ENCODE results near the gene EPS8.

EPS8 gene

DNA sequence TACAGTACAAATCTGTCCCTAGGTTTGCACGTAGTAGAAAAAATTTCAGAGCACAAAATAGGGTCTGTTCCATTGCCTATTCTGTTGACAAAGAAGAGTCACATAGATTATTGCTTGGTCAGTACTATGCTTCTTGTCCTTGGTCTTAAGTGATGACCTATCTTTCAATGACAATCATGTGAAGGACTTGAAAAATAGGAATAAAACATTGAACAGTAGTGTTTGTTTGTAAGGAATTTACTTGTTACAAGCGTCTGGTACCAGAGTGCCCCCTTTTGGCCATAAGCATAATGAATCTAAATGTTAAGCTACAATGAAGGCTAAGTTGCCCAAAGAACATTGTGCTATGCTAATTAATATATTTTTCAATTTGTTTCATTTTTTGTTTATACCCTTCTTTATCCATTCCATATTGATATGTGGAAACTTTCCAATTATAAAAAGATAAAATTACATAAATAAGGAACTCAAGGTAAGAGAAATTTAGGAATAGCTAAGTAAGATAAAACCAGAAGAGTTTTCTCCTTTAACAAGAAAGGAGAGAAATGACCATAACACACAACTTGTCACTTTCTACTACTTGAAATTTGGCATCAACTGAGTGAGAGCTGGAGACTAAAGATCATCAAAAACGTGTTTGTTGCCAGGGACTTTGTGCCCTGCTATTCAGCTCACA is 204.7 kb downstream of the EPS8 start:
- Histone ChIP-seq H3K9ac (ENCODE audit: low read length) (no peak overlapping the region), H2BK5ac (ENCODE audit: low read depth, low read length, poor library complexity, severe bottlenecking) (no peak overlapping the region), H3K14ac (ENCODE audit: low read length in 2 of 2) (no peak overlapping the region), H2AFZ (ENCODE audit: low read depth, low read length) (no peak overlapping the region), H3K4ac (ENCODE audit: low read depth in 1 of 2, low read length in 2 of 2) (no peak overlapping the region), H3K27me3 (ENCODE audit: control insufficient read depth in 1 of 2, insufficient read depth in 1 of 2, low read length in 2 of 2) (no peaks in the 10 kb centered on the region), H3K9me3 (ENCODE audit: control insufficient read depth, low read length) (no peaks in the 10 kb centered on the region), H2AK5ac (ENCODE audit: low read length, severe bottlenecking) (peak overlapping the region; percentile 75), H3K4me3 (ENCODE audit: insufficient read depth in 1 of 2, low read depth in 1 of 2, low read length in 2 of 2) (no peak overlapping the region), H2BK120ac (ENCODE audit: low read depth, low read length) (no peak overlapping the region), H3K18ac (ENCODE audit: low read depth in 1 of 2, low read length in 2 of 2) (no peak overlapping the region), H3K4me1 (ENCODE audit: control insufficient read depth, insufficient read depth, low read depth, low read length) (no peaks in the 10 kb centered on the region), H2BK12ac (ENCODE audit: low read length in 2 of 2) (no peak overlapping the region), H4K8ac (ENCODE audit: low read length) (no peak overlapping the region), H4K91ac (ENCODE audit: low read length) (no peak overlapping the region), H3K79me1 (replicated peaks; ENCODE audit: low read length, poor library complexity, severe bottlenecking) (no peaks in the 10 kb centered on the region), H3K4me2 (ENCODE audit: low read length, poor library complexity, severe bottlenecking) (no peak overlapping the region), H3K36me3 (ENCODE audit: control insufficient read depth in 1 of 2, insufficient read depth in 2 of 2, low read depth in 1 of 2, low read length in 2 of 2) (no peaks in the 10 kb centered on the region), H3K27ac (ENCODE audit: low read length, poor library complexity, severe bottlenecking) (no peak overlapping the region), H3K23ac (ENCODE audit: low read length in 2 of 2) (no peak overlapping the region), H2BK15ac (ENCODE audit: low read depth, poor library complexity, severe bottlenecking) (no peak overlapping the region)
- 0% methylated on average over 2 of the region's 3 CpGs for WGBS
- peak; percentile 70 for DNase-seq

DNA sequence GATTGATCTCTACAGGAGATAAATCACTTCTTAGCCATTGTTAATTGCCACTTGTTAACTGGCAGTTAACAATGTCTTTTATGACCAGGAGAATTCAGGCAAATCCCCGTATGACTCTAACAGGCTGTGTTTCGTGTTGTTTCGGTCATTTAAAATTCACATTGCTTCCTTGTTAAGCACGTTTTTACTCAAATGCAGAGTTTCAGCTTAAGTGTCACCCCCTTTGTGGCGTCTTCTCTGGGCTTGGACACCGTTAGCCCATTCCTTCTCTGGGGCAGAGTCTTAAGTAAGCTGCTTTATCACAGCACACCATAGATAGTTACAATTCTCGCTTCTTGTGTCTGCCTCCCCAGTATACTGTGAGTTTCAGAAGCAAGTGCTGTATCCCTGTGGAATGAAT is 205.4 kb downstream of the EPS8 start:
- H3K4me3 ChIP-seq (ENCODE audit: insufficient read depth in 1 of 2, low read depth in 1 of 2, low read length in 2 of 2): no peak overlapping the region
- no peak overlapping the region for H3K23ac ChIP-seq (ENCODE audit: low read length in 2 of 2)
- H2BK5ac ChIP-seq (ENCODE audit: low read depth, low read length, poor library complexity, severe bottlenecking): no peak overlapping the region
- H3K4me1 ChIP-seq (ENCODE audit: control insufficient read depth, insufficient read depth, low read depth, low read length): no peaks in the 10 kb centered on the region
- no peak overlapping the region for H3K18ac ChIP-seq (ENCODE audit: low read depth in 1 of 2, low read length in 2 of 2)
- H2BK12ac ChIP-seq (ENCODE audit: low read length in 2 of 2): peak overlapping the region in 1 of 2 experiments; percentile 18
- DNase-seq: no peak
- no peak overlapping the region for H4K8ac ChIP-seq (ENCODE audit: low read length)
- no peak overlapping the region for H3K9ac ChIP-seq (ENCODE audit: low read length)
- H3K4me2 ChIP-seq (ENCODE audit: low read length, poor library complexity, severe bottlenecking): no peak overlapping the region
- no peak overlapping the region for H2AK5ac ChIP-seq (ENCODE audit: low read length, severe bottlenecking)
- 59% methylated on average over 6 of the region's 7 CpGs for WGBS
- H2BK120ac ChIP-seq (ENCODE audit: low read depth, low read length): no peak overlapping the region
- H4K91ac ChIP-seq (ENCODE audit: low read length): no peak overlapping the region
- H3K36me3 ChIP-seq (ENCODE audit: control insufficient read depth in 1 of 2, insufficient read depth in 2 of 2, low read depth in 1 of 2, low read length in 2 of 2): no peaks in the 10 kb centered on the region
- no peaks in the 10 kb centered on the region for H3K9me3 ChIP-seq (ENCODE audit: control insufficient read depth, low read length)
- H3K27me3 ChIP-seq (ENCODE audit: control insufficient read depth in 1 of 2, insufficient read depth in 1 of 2, low read length in 2 of 2): no peaks in the 10 kb centered on the region
- no peak overlapping the region for H3K14ac ChIP-seq (ENCODE audit: low read length in 2 of 2)
- no peak overlapping the region for H3K27ac ChIP-seq (ENCODE audit: low read length, poor library complexity, severe bottlenecking)
- no peak overlapping the region for H2BK15ac ChIP-seq (ENCODE audit: low read depth, poor library complexity, severe bottlenecking)
- no peak overlapping the region for H3K4ac ChIP-seq (ENCODE audit: low read depth in 1 of 2, low read length in 2 of 2)
- H3K79me1 ChIP-seq (replicated peaks; ENCODE audit: low read length, poor library complexity, severe bottlenecking): no peaks in the 10 kb centered on the region
- no peak overlapping the region for H2AFZ ChIP-seq (ENCODE audit: low read depth, low read length)

DNA sequence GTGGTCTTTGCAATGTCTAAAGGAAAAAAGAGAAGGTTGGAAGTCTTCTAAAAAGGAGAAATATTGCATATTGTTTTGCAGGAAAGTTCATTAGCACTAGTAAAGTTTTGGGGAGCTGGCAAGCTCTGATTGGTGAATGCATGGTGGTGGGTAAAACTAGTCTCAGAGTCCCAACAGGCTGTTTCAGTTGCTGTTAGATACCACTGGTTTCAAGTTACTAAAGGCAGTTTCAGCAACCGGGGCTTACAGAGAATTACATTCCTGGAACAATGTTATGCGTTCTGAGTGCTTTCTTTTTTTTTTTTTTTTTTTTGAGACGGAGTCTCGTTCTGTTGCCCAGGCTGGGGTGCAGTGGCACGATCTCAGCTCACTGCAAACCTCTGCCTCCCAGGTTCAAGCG is 208.2 kb downstream of the EPS8 start:
- no peak overlapping the region for H3K9ac ChIP-seq (ENCODE audit: low read length)
- no peak overlapping the region for H3K14ac ChIP-seq (ENCODE audit: low read length in 2 of 2)
- H3K36me3 ChIP-seq (ENCODE audit: control insufficient read depth in 1 of 2, insufficient read depth in 2 of 2, low read depth in 1 of 2, low read length in 2 of 2): no peaks in the 10 kb centered on the region
- no peak overlapping the region for H3K18ac ChIP-seq (ENCODE audit: low read depth in 1 of 2, low read length in 2 of 2)
- no peaks in the 10 kb centered on the region for H3K79me1 ChIP-seq (replicated peaks; ENCODE audit: low read length, poor library complexity, severe bottlenecking)
- no peak overlapping the region for H4K8ac ChIP-seq (ENCODE audit: low read length)
- H3K27me3 ChIP-seq (ENCODE audit: control insufficient read depth in 1 of 2, insufficient read depth in 1 of 2, low read length in 2 of 2): no peaks in the 10 kb centered on the region
- H2AK5ac ChIP-seq (ENCODE audit: low read length, severe bottlenecking): no peak overlapping the region
- H3K4me1 ChIP-seq (ENCODE audit: control insufficient read depth, insufficient read depth, low read depth, low read length): no peaks in the 10 kb centered on the region
- H2BK15ac ChIP-seq (ENCODE audit: low read depth, poor library complexity, severe bottlenecking): no peak overlapping the region
- H3K27ac ChIP-seq (ENCODE audit: low read length, poor library complexity, severe bottlenecking): no peak overlapping the region
- WGBS: 88% methylated on average over 6 of the region's 6 CpGs
- no peak overlapping the region for H2AFZ ChIP-seq (ENCODE audit: low read depth, low read length)
- no peak overlapping the region for H3K23ac ChIP-seq (ENCODE audit: low read length in 2 of 2)
- H3K9me3 ChIP-seq (ENCODE audit: control insufficient read depth, low read length): no peaks in the 10 kb centered on the region
- H3K4me2 ChIP-seq (ENCODE audit: low read length, poor library complexity, severe bottlenecking): no peak overlapping the region
- no peak overlapping the region for H3K4me3 ChIP-seq (ENCODE audit: insufficient read depth in 1 of 2, low read depth in 1 of 2, low read length in 2 of 2)
- no peak for DNase-seq
- no peak overlapping the region for H3K4ac ChIP-seq (ENCODE audit: low read depth in 1 of 2, low read length in 2 of 2)
- no peak overlapping the region for H4K91ac ChIP-seq (ENCODE audit: low read length)
- no peak overlapping the region for H2BK5ac ChIP-seq (ENCODE audit: low read depth, low read length, poor library complexity, severe bottlenecking)
- no peak overlapping the region for H2BK120ac ChIP-seq (ENCODE audit: low read depth, low read length)
- no peak overlapping the region for H2BK12ac ChIP-seq (ENCODE audit: low read length in 2 of 2)

DNA sequence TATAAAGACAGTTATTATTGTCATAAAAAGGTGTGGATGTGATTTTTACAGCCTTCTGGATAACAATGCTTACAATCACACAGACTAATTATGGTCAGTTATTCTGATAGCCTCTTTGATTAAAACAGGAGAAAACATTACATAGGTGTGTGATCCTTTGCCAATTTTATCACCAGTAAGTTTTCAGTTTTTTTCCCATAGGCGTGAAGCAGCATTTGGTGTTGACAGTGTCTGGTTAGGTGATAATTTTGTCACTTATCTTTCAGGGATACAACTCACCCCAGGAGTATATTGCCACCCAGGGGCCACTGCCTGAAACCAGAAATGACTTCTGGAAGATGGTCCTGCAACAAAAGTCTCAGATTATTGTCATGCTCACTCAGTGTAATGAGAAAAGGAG is 208.8 kb downstream of the EPS8 start:
- no peak overlapping the region for H4K91ac ChIP-seq (ENCODE audit: low read length)
- H2BK5ac ChIP-seq (ENCODE audit: low read depth, low read length, poor library complexity, severe bottlenecking): no peak overlapping the region
- H2BK15ac ChIP-seq (ENCODE audit: low read depth, poor library complexity, severe bottlenecking): no peak overlapping the region
- no peaks in the 10 kb centered on the region for H3K9me3 ChIP-seq (ENCODE audit: control insufficient read depth, low read length)
- H3K36me3 ChIP-seq (ENCODE audit: control insufficient read depth in 1 of 2, insufficient read depth in 2 of 2, low read depth in 1 of 2, low read length in 2 of 2): no peaks in the 10 kb centered on the region
- H2AK5ac ChIP-seq (ENCODE audit: low read length, severe bottlenecking): no peak overlapping the region
- no peak overlapping the region for H4K8ac ChIP-seq (ENCODE audit: low read length)
- no peak overlapping the region for H2AFZ ChIP-seq (ENCODE audit: low read depth, low read length)
- H2BK120ac ChIP-seq (ENCODE audit: low read depth, low read length): no peak overlapping the region
- H3K79me1 ChIP-seq (replicated peaks; ENCODE audit: low read length, poor library complexity, severe bottlenecking): no peaks in the 10 kb centered on the region
- H3K14ac ChIP-seq (ENCODE audit: low read length in 2 of 2): no peak overlapping the region
- no peak overlapping the region for H3K4ac ChIP-seq (ENCODE audit: low read depth in 1 of 2, low read length in 2 of 2)
- H3K4me2 ChIP-seq (ENCODE audit: low read length, poor library complexity, severe bottlenecking): no peak overlapping the region
- H3K27me3 ChIP-seq (ENCODE audit: control insufficient read depth in 1 of 2, insufficient read depth in 1 of 2, low read length in 2 of 2): no peaks in the 10 kb centered on the region
- no peak overlapping the region for H3K9ac ChIP-seq (ENCODE audit: low read length)
- no peak for DNase-seq
- WGBS: no CpG with 5 or more reads among the region's 1 CpG
- no peak overlapping the region for H3K23ac ChIP-seq (ENCODE audit: low read length in 2 of 2)
- no peak overlapping the region for H2BK12ac ChIP-seq (ENCODE audit: low read length in 2 of 2)
- no peak overlapping the region for H3K4me3 ChIP-seq (ENCODE audit: insufficient read depth in 1 of 2, low read depth in 1 of 2, low read length in 2 of 2)
- H3K27ac ChIP-seq (ENCODE audit: low read length, poor library complexity, severe bottlenecking): no peak overlapping the region
- H3K18ac ChIP-seq (ENCODE audit: low read depth in 1 of 2, low read length in 2 of 2): no peak overlapping the region
- no peaks in the 10 kb centered on the region for H3K4me1 ChIP-seq (ENCODE audit: control insufficient read depth, insufficient read depth, low read depth, low read length)

Data from mesenchymal stem cell (in vitro differentiated cells and primary cell).